ENCODE measurements around the gene AMIGO3.

GRCh38 chr3:49759226-49759625 lies 39.7 kb upstream of the AMIGO3 start:
- no peak for TF ChIP-seq CTCF (IDR thresholded peaks at IDR 0.05)
- TF ChIP-seq EP300 (IDR thresholded peaks at IDR 0.05) = no peak
